ENCODE measurements around the gene PPP1R36. TPM values are rescaled to one million over a fixed set of nuclear protein-coding genes. Genes with fewer than 3 reads are reported as not detected.

Gene PPP1R36
- total and polyA plus RNA-seq, 2 donors (not counting 3 experiments of a cell fraction or from before 2014, with no cell fraction given), result 0.28 to 0.60 TPM

- ChIA-PET CTCF (interaction anchor here (1.4 to 4.8 kb wide), 6 partner anchors 10 to 294 kb away, joined by 3 to 64 read pairs (median 14); partner anchors contain the start of gene HSPA2), POLR2A (no interaction called here)
- Histone ChIP-seq H3K9me1 (replicated peaks; ENCODE audit: control insufficient read depth, extremely low read depth, insufficient read depth, low read length) (no peaks in the 10 kb centered on the region), H2AFZ (ENCODE audit: low read depth, low read length) (no peak overlapping the region), H3K9ac (replicated peaks; ENCODE audit: extremely low read depth, insufficient read depth, low read length) (no peak overlapping the region), H3K4me1 (ENCODE audit: control insufficient read depth, extremely low read depth, insufficient read depth, low read length) (no peaks in the 10 kb centered on the region), H4K20me1 (replicated peaks; ENCODE audit: control insufficient read depth, extremely low read depth, insufficient read depth, low read length) (no peaks in the 10 kb centered on the region), H3K27ac (ENCODE audit: insufficient read depth, low read depth, low read length) (no peak overlapping the region), H3K27me3 (ENCODE audit: control insufficient read depth in 2 of 2, insufficient read depth in 2 of 2, low read length in 2 of 2) (peaks cover 1 to 3% of the 10 kb centered on the region in 2 experiments), H3K4me3 (replicated peaks in 1 of 3; ENCODE audit: insufficient read depth in 1 of 3, low read depth in 1 of 3, low read length in 3 of 3) (no peak overlapping the region), H3K79me2 (ENCODE audit: control insufficient read depth, insufficient read depth, low read length) (no peaks in the 10 kb centered on the region), H3K36me3 (ENCODE audit: control insufficient read depth in 2 of 2, extremely low read depth in 1 of 2, insufficient read depth in 2 of 2, low read length in 2 of 2) (no peaks in the 10 kb centered on the region), H3K9me3 (replicated peaks; ENCODE audit: control insufficient read depth, insufficient read depth, low read length) (no peaks in the 10 kb centered on the region), H3K4me2 (ENCODE audit: insufficient read depth, low read length) (no peak overlapping the region)
- TF ChIP-seq FOS (IDR thresholded peaks at IDR 0.05; ENCODE audit: borderline replicate concordance, insufficient read depth, low read length) (no peak), JUN (IDR thresholded peaks at IDR 0.05; ENCODE audit: borderline replicate concordance, insufficient read depth, insufficient read length, low read depth) (no peak), EZH2 (IDR thresholded peaks at IDR 0.05; ENCODE audit: borderline replicate concordance, low read depth, low read length, severe bottlenecking) (no peak), GATA2 (IDR thresholded peaks at IDR 0.05; ENCODE audit: insufficient read depth, insufficient read length, low read depth, low read length) (no peak), MAX (IDR thresholded peaks at IDR 0.05; ENCODE audit: insufficient read depth, insufficient read length) (no peak), CTCF (IDR thresholded peaks at IDR 0.05; ENCODE audit: extremely low read depth in 1 of 2, insufficient read depth in 1 of 2, low read depth in 1 of 2, low read length in 2 of 2) (no peak), POLR2A (IDR thresholded peaks at IDR 0.05; ENCODE audit: low read depth, low read length) (no peak), POLR2AphosphoS5 (IDR thresholded peaks at IDR 0.05; ENCODE audit: insufficient read depth, low read depth, low read length) (no peak), MYC (IDR thresholded peaks at IDR 0.05; ENCODE audit: low read depth, low read length) (no peak)
- BruUV-seq (replicated peaks), result no TSS peak
- DNase-seq (ENCODE audit: low read depth, low spot score), result no peak
- FAIRE-seq, result no peak
- intact Hi-C loops (cut with micrococcal nuclease), result loop anchor here (5.0 kb wide), 1 partner anchor 56 kb away; no protein-coding TSS in a partner anchor
- dilution Hi-C loops (cut with MboI; ENCODE audit: extremely low pct_ligation_motif_present, low sequenced_read_pairs), result no loop called here
Observed at GRCh38 chr14:64638625-64639024, 88.9 kb downstream of the PPP1R36 start.

Small RNAs within 50 kb of the gene (small RNA-seq; reads per million reads assigned to genes)
- not detected for gene AL049869.4 (ENCODE audit: insufficient read depth, insufficient read length, low read depth, low replicate concordance)

Other genes with a start within 250 kb of the PPP1R36 start
- 104 and 114 TPM in 2 replicates for gene MTHFD1, start 161.6 kb upstream of the PPP1R36 start, total RNA-seq
- gene MTHFD1, start 161.6 kb upstream of the PPP1R36 start, polyA plus RNA-seq, result 18.9 and 26.3 TPM in 2 replicates
- 0.75 and 1.1 TPM in 2 replicates for gene AKAP5, start 84.5 kb upstream of the PPP1R36 start, total RNA-seq
- 0.06 and 0.10 TPM in 2 replicates for gene AKAP5, start 84.5 kb upstream of the PPP1R36 start, polyA plus RNA-seq
- gene ZBTB25, start 46.1 kb upstream of the PPP1R36 start, total RNA-seq, result 6.4 and 7.7 TPM in 2 replicates
- gene ZBTB25, start 46.1 kb upstream of the PPP1R36 start, polyA plus RNA-seq, result 3.2 and 3.7 TPM in 2 replicates
- 32.2 and 32.5 TPM in 2 replicates for gene ZBTB1, start 45.2 kb upstream of the PPP1R36 start, total RNA-seq
- 9.7 and 12.4 TPM in 2 replicates for gene ZBTB1, start 45.2 kb upstream of the PPP1R36 start, polyA plus RNA-seq
- 8.2 and 11.4 TPM in 2 replicates for gene HSPA2, start 9.2 kb upstream of the PPP1R36 start, total RNA-seq
- 5.3 and 5.6 TPM in 2 replicates for gene HSPA2, start 9.2 kb upstream of the PPP1R36 start, polyA plus RNA-seq
- 6.9 and 8.0 TPM in 2 replicates for gene PLEKHG3, start 154.5 kb downstream of the PPP1R36 start, total RNA-seq
- gene PLEKHG3, start 154.5 kb downstream of the PPP1R36 start, polyA plus RNA-seq, result 6.6 and 12.4 TPM in 2 replicates